ENCODE results near the gene CATSPER1.
A peak's percentile ranks its signal among the peaks of the same experiment; 100 is the strongest.
"Not testable (repeated sequence)": the region's sequence is repeated elsewhere in the genome, so short reads cannot be mapped to it uniquely, and the experiment has no call there.

Gene CATSPER1

DNA sequence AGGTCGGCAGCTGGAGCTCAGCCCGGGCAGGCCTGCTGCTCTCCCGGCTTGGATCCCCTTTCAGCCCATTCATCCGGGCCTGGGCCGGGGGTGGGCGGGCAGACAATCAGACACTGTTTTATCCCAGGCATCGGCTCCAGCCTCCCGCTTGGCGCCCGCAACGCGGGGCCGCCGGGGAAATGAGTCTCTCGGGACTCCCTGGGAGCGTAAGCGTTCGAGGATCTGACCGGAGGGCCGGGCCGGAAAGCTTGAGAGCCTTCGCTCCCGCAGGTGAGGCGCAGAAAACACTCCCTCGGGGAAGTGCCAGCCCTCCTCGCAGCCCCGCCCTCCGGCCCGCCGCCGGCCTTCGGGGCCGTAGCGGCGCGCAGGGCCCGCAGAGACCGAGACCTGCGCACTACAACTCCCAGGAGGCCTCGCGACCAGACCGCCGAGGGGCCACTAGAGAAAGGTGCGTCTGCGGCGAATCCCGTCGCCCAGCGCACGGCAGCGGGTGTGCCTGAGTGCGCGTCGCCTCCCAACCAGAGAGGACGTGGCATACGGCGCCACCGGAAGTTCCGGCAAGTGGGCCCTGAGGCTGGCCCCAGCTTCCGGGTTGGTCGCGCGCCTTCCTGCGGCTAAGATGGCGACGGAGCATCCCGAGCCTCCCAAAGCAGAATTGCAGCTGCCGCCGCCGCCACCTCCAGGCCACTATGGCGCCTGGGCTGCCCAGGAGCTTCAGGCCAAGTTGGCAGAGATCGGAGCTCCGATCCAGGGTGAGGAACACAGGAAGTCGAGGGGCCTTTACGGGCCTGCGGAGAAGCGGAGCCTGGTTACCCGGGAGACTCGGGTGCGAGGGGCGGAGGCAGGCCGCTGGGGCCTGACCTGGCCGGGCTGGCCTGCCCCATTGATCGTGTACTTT, 25.7 kb upstream of the CATSPER1 start, which contains the start of gene SF3B2:
SF3B2 (plus strand) TSS at position 599 of the 898 bp plus-strand sequence; CDS start at position 620, 21 bp downstream.
- peak; percentile 93 to 95 for DNase-seq

DNA sequence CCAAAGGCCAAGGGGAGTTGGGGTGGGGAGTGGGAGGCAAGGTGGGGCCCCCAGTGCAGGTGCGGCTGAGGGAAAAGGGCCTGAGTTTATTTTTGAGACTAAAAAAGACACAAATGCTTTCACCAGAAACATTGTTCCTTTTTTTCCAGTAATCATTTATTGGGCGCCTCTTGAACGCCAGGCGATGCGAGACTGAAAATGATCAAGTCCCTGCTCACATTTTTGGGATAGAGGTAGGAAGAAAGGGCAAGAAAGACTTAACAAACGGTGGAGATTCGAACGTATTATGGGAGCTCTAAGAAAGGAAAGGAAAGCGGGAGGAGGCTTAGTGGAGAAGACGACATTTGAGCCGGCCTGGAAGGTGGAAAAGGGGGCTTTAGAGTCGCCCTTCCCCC, 25.1 kb upstream of the CATSPER1 start:
- DNase-seq, result no peak

DNA sequence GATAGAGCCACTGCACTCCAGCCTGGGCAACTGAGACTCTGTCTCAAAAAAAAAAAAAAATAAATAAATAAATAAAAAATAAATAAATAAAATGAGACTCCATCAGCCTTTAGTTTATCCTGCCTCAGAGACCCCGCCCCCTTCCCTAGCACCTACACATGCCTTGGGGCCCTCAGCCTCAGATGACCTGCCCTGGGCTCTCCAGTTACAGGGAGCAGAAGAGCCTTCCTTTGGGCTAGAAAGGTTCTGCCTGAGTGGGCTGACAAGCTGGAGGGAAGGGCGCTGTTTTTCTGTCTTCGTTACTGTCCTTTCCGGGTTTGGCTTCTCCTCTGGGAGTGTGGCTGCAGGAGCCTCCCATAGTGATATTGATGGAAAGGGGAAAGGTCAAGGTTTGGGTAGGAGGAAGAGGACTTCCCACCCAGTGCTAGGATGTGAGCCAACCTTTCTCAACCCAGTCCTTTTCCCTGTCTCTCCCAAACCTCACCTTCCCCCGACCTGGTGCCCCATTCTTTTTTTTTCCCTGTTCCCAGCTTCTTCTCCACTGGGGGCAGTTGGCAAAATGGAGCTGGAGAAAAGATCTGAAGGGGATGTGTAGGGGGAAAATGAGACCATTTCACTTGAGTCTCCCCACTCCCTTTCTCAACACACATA, 24.4 kb upstream of the CATSPER1 start:
- DNase-seq, result no peak

DNA sequence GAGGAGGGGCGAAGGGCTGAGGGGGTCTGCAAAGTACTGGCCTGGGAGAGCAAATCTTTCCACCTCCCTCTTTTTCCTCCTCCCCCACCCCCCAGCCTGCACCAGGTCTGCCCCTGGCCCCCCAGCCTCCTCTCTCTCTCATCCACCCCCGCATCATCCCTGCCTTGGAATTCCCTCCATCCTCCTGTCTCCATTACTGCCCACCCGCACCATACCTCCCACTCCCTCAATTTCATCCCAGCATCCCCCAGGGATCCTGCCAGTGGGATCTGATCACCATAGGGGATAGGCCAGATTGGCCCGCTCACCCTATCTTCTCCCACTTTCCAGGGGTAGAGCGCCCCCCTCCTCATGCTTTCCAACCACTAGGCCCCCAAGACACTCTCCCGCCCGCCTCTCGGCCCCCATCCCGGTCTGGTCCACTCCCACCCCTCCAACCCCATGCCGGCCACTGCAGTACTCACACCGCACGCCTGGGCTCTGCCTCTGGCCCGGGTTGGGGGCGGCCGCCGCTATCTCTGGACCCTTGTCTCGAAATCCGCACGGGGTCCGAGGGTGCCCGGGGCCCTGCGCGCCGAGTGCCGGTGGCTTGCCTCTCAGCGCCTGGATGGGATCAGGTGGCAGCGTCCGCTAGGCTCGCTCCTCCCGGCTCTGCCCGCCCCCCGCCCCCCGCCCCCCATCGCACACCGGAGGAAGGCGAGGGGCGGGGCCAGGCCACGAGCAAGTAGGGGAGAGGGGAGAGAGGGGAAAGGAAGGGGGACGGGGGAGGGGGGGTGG, 22.5 kb upstream of the CATSPER1 start, which contains the start of gene GAL3ST3:
GAL3ST3 (minus strand) TSS at position 615 of the 777 bp plus-strand sequence. CDS start 3,746 bp downstream, outside the sequence.
- DNase-seq, result no peak

DNA sequence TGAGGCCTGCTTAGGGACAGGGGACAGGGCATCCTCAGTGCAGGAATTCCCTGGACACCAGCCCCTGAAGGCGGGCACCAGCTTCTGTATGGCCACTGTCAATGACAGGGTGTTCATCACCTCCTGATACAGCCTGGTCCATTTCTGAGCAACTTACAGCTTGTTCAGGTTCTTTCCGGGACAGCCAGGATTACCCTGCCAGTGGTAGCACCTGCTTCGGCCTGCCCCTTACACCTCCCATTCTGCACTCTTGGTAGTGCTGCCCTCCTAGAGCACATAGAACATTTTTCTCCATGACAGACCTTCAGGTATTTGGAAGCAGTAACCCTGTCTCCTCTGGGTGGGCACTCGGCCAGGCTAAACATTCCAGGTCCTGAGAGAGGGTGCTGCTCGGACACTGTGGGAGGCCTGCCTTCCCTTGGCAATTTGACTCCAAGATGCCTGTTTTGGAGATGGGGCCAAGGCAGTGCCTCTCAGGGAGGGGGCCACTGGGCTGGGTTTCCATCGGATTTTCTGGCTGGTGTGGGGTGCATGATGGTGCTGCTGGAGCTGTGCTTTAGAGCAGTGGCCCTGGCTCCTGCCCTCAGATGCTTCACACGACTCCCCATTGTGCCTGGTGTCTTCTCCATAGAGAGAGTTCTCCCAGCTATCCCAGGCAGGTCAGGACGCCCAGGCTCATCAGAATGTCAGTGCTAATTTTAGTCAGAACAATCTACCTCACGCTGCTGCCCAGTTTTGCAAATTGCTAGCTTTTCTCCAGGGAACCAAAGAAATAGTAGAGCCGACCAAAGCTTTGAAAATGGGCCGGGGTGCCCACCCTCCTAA, 21.5 kb upstream of the CATSPER1 start:
- DNase-seq, result no peak

DNA sequence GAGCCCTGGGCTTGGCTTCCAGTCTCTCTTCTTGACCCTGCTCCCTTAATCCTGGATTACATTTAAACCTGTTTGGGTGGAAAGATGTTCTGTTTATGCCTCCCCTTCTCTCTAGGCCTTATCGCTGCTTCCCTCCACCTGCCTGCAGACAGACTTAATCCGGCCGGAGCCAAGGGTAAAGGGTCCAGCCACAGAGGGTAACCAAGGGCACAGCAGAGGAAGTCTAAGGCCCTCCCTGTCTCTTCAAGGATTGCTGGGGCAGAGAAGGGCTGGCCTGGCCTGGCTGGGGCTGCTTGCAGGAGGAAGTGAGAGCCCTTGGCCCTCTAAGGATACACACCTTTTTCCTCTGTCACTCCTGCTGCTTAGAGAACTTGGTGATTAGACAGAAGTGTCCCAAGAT, 20.6 kb upstream of the CATSPER1 start:
- no peak for DNase-seq

DNA sequence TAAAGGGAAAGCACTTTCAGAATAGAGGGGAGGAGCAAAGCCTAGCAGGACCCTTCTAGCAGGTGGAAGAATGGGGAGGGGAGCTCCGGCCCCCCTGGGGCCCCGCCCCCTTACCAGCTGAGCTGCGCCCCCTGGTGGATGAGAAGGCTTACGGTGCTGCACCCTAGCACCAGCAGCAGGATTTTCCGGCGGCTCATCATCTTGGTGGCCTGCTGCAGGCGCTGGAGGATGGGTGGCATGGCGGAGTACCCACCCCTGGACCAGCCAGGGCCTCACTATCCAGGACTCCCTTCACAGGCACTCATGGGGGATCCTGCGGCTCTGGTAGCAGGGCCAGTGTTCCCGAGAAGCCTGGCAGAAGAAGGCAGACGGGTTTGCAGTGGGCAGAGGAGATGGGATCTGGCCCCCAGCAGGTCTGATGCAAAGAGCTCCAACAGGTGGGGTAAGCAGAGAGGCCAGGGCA, 18.9 kb upstream of the CATSPER1 start:
- DNase-seq, result peak; percentile 84 to 87

DNA sequence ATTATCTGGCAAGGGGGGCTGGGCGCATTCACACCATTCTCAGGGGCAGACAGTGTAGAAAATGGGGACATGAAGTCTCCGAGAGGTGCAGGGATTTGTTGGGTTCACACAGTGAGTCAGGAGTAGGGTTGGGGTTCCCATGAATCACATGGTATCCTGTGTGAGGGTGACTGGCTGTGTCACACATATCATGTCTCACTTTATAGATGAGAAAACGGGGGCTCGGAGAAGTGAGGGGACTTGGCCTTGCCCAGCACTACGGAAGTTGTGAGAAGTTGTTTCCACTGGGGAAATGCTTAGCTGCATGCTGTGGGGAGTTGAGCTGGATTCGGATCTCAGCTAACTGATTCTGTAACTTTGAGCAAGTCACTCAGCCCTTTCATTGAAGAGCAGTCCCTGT, 18.5 kb upstream of the CATSPER1 start:
- DNase-seq, result peak; percentile 27 to 41

DNA sequence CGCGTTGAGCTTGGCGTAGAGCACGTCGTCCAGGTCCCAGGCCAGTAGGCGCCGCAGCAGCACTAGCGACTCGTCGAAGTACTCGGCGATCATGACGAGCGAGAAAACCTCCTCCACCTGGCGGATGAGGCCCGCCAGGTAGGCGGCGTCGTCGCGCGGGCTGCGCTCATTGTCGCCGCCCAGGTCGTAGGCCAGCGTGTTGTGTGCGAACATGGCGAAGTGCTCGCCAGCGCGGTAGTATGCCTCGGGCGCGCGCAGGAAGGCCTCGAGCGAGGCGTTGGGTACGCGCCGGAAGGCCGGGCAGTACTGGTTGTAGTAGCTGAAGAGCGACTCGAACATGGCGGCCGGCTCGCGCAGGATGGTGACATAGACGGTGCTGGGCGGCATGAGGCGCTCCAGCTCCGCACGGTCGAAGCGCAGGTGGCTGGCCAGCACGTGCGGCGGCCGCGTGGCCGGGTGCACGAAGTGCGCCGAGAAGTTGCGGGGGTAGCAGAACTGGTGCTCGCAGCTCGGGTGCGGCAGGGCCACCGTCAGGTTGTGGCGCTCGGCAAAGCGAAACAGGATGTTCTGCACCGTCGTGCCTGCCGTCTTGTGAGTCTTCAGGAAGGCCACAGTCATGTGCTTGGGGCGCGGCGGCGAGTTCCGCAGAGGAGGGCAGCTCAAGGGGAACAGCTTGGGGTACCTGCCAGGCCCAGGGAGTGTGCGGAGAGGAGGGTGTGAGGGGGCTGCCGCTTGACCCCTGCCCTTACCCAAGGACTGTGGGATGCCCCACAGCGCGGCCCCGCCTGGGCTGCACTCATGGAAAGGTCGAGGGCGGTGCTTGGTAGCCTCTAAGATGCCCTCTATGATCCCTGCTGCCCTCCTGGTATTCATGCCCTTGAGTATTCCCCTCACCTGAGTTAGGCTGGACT, 17.0 kb upstream of the CATSPER1 start:
- no peak for DNase-seq

DNA sequence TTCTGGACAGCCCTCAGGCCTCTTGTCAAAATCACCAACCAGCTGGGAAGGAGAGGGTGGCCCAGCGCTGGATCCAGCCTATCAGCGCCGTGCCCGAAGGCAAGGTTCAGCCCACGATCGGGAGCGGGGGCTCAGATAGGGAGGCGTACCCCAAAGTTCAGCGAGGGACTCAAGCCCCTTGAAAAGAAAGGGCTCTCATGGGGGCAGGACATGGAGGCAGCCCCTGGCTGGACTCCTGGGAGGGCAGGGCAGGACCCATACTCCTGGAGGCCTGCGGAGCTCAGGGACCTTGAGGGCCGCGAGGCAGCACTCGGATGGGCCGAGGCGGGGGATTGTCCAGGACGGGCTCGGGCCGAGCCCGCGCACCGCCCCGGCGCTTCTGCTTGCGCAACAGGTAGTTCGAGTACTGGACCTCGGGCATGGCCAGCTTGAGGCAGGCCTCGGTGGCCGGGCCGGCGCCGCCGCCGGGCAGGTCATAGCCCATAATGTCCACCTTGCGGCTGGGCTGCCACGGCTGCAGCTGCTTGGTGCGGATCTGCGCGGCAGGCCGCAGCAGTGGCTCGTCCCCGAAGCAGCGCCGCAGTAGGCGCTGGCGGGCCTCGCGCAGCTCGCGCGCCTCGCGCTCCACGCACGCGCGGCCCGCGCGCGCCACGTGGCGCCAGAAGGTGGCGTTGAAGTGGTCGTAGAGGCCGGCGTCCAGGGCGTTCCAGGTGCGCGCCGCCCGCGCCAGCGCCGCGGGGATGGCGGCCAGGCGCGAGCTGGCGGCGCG, 16.1 kb upstream of the CATSPER1 start:
- DNase-seq, result no peak

DNA sequence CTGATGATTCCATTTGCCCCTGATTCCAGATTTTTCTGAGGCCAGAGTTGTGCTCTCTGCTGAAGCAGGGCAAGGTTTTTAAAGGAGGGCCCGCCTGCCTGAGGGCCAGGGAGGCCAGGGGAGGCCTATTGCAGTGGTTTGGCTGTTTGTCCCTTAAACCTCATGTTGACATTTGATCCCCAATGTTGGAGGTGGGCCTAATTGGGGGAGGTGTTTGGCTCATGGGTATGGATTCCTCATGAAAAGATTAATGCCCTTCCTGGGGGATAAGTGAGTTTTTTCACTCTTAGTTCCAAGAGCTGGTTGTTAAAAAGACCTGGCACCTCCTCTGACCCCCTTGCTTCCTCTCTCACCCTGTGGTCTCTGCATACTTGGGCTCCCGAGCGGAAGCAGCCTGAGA, 13.5 kb upstream of the CATSPER1 start:
- no peak for DNase-seq

DNA sequence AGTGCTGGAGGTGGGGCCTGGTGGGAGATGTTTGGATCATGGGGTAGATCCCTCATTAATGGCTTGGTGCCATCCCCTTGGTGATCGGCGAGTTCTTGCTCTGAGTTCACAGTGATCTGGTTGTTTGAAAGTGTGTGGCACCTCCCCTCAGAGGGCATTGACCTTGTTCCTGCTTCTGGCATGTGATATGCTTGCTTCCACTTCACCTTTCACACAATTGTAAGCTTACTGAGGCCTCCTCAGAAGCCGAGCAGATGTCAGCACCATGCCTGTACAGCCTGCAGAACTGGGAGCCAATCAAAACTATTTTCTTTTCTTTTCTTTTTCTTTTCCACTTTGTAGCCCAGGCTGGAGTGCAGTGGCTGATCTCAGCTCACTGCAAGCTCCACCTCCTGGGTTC, 11.0 kb upstream of the CATSPER1 start:
- DNase-seq, result no peak

DNA sequence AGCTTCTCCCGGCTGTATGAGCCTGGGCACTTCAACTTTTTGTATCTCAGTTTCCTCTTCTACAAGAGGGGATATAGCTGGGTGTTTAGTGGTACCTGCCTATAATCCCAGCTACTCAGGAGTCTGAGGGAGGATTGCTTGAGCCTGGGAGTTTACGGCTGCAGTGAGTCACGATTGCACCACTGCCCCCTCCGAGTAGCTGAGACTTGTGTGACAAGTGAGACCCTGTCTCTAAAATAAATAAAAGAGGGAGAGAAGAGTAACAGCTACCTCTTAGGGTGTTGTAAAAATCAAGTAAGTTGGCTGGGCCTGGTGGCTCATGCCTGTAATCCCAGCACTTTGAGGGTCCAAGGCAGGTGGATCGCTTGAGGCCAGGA, 10.0 kb upstream of the CATSPER1 start:
- DNase-seq, result no peak

DNA sequence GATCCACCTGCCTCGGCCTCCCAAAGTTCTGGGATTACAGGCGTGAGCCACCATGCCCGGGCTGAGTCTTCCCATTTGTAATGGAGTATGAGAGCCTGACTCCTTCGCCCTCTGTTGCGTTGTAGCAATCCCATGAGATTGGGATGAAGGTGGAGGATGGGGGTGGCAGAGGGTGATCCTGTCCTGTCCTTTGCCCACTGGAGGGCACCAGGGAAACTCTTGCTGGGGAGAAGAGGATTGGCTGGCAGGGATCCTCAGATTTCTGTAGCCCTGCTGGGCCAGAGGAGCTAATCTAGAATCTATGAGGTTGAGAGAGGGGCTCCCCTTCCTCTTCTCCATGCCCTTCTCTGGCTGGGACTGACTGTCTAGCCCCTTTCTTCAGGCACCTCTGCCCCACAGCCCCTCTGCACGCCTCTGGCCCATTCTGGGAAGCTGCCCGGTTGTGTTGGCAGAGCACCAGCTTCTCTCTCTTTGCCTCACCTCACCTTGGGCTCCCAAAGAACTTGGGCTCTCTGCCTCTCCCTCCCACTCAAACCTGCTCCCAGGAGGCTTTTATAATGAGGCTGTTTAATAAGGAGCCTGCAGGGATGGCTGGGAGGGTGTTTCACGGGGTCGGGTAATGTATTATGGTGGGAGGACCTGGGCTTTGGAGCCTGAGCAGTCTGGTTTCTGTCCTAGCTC, 9.5 kb upstream of the CATSPER1 start:
- DNase-seq, result no peak

DNA sequence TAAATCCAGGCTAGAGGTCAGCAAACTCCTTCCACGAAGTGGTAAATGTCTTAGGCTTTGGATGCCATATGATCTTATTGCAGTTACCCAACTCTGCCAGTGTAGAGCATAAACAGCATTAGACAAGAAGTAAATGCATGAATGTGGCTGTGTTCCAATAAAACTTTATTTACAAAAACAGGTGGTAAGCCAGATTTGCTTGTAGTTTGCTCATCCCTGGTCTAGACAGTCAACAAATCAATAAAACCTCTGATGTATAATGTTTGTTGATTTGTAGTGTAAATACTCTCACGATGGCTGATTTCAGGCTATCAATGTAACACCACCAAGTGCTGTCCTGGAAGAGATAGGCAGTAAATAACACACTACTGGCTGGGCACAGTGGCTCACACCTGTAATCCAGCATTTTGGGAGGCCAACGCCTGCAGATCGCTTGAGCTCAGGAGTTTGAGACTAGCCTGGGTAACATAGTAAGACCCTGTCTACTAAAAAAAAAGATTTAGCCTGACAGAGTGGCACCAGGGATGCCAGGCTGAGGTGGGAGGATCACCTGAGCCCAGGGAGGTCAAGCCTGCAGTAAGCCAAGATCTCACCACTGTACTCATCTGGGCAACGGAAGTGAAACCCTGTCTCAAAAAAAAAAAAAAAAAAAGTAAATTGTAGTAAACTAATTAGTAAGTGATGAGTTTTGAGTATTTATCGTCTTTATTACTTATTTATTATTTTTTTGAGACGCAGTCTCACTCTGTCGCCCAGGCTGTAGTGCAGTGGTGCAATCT, 6.9 kb upstream of the CATSPER1 start:
- no peak for DNase-seq

DNA sequence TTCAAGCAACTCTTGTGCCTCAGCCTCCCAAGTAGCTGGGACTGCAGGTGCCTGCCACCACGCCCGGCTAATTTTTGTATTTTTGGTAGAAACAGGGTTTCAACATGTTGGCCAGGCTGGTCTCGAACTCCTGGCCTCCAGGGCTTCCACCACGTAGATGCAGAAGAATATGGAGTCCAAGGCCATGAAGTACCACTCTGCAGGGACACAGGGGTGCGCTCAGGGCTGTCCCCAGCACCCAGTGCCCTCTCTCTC, 3.2 kb downstream of the CATSPER1 start:
- not testable (repeated sequence) for DNase-seq

DNA sequence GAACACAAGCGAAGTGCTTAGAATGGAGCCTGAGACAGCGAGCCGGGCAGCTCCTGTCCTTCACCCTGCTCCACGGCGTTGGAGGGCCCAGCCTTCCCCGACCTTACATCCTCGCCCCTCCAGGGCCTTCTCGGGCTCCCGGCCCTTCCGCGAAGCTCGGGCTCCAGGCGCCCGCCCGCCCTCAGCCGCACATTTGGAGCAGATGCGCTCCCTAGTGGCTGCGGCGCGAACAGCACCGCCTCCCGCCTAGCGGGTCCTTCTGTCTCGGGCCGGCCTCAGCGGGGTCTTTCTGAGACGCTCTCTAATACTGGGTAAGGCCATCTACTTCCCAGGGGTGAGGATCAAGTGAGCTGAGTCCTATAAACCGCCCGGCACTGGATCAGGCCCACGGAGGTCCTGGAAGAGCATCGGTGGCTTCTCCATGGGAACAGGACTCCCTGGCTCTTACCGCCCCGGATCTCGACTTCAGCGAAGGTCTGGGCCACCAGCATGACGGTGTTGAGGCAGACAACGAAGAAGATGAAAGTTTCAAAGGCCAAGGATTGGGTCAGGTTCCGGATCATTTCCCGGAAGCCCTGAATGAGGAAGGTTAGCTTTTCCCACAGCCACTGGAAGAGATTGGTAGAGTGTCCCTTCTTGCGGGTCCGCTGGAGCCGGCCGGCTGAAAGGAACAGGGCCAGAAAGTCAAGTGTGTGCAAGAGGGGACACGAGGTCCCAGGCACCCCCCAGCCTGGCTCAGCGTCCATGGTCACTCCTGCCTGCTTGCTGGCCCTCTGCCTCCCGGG, 3.7 kb downstream of the CATSPER1 start:
- peak; percentile 65 to 80 for DNase-seq

DNA sequence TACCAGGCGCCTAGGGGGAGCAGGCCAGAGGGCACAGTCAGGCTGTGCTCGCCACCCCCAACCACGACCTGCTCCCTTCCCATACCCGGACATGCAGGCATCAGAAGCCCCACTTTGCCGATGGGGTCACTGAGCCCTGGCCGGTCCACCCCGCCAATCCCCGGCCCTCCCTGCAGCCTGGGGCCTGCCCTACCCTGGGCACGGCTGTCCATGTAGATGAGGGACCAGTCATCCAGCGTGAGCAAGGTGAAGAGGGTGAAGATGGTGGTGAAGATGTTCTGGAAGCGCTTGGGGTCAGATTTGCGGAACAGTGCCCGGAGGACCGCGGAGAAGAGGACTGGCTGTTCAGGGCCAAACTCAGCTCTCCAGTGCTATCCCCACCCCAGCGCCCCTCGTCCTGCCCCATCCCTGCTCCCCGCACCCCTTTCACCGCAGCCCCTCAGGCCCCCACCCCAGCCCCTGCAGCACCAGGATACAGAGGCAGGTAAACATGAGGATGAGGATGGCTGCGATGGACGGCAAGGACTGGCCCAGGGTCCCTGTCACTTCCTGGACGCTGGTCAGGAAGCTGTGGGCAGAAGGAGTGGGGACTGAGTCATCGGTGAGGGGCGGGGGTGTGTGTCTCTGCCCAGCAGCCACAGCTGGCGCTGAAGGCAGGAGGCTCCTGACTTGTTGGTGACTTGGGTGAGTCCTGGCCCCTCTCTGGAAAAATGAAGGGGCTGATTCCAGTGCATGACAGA, 5.5 kb downstream of the CATSPER1 start:
- no peak for DNase-seq

Data from activated CD4-positive, alpha-beta T cell treated with anti-CD3 and anti-CD28 coated beads for 4 hours (primary cell).